Measurements from ENCODE around the gene ZC3H10. TPM values are rescaled to one million over a fixed set of nuclear protein-coding genes. Genes with fewer than 3 reads are reported as not detected.
"Not testable (repeated sequence)": the region's sequence is repeated elsewhere in the genome, so short reads cannot be mapped to it uniquely, and the experiment has no call there.

Gene ZC3H10
- total RNA-seq, 2 donors from 2014 or later, result 3.5 to 6.1 TPM

- Histone ChIP-seq H3K27ac (no peak overlapping the region), H3K4me1 (peaks cover 12% of the 10 kb centered on the region), H3K4me3 (no peak overlapping the region), H3K36me3 (no peaks in the 10 kb centered on the region), H3K9me3 (no peaks in the 10 kb centered on the region), H3K9ac (ENCODE audit: low read depth in 2 of 2, low read length in 2 of 2) (peak overlapping the region in 1 of 2 donors; percentile 9), H3K27me3 (no peaks in the 10 kb centered on the region)
- DNase-seq, result no peak
- TF ChIP-seq, protein P1, sequence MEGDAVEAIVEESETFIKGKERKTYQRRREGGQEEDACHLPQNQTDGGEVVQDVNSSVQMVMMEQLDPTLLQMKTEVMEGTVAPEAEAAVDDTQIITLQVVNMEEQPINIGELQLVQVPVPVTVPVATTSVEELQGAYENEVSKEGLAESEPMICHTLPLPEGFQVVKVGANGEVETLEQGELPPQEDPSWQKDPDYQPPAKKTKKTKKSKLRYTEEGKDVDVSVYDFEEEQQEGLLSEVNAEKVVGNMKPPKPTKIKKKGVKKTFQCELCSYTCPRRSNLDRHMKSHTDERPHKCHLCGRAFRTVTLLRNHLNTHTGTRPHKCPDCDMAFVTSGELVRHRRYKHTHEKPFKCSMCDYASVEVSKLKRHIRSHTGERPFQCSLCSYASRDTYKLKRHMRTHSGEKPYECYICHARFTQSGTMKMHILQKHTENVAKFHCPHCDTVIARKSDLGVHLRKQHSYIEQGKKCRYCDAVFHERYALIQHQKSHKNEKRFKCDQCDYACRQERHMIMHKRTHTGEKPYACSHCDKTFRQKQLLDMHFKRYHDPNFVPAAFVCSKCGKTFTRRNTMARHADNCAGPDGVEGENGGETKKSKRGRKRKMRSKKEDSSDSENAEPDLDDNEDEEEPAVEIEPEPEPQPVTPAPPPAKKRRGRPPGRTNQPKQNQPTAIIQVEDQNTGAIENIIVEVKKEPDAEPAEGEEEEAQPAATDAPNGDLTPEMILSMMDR (IDR thresholded peaks at IDR 0.05), result no peak
- intact Hi-C loops (cut with DNase I), result no loop called here
These were observed 36.2 kb downstream of the ZC3H10 start for GRCh38 chr12:56154246-56154771.

- Histone ChIP-seq H3K9ac (ENCODE audit: low read depth in 2 of 2, low read length in 2 of 2) (no peak overlapping the region), H3K9me3 (no peaks in the 10 kb centered on the region), H3K4me3 (no peak overlapping the region), H3K27me3 (no peaks in the 10 kb centered on the region), H3K36me3 (no peaks in the 10 kb centered on the region), H3K27ac (no peak overlapping the region), H3K4me1 (peaks cover 12% of the 10 kb centered on the region)
- TF ChIP-seq, protein P1 (IDR thresholded peaks at IDR 0.05), result no peak
- DNase-seq, result no peak
- intact Hi-C loops (cut with DNase I), result no loop called here
These were observed 36.8 kb downstream of the ZC3H10 start for GRCh38 chr12:56154818-56155217.

GRCh38 chr12:56155256-56155845 is 37.3 kb downstream of the ZC3H10 start:
- intact Hi-C loops (cut with DNase I), result no loop called here
- H3K27ac ChIP-seq, result no peak overlapping the region
- no peak overlapping the region for H3K4me3 ChIP-seq
- peaks cover 17% of the 10 kb centered on the region for H3K4me1 ChIP-seq
- H3K36me3 ChIP-seq, result no peaks in the 10 kb centered on the region
- H3K9me3 ChIP-seq, result no peaks in the 10 kb centered on the region
- no peak overlapping the region for H3K9ac ChIP-seq (ENCODE audit: low read depth in 2 of 2, low read length in 2 of 2)
- no peak for DNase-seq
- no peaks in the 10 kb centered on the region for H3K27me3 ChIP-seq
- TF ChIP-seq, protein P1 (IDR thresholded peaks at IDR 0.05), result no peak

GRCh38 chr12:56156464-56157200 is 38.6 kb downstream of the ZC3H10 start:
- H3K9me3 ChIP-seq; H3K36me3 ChIP-seq; H3K27me3 ChIP-seq; DNase-seq; intact Hi-C loops (cut with DNase I): not testable (repeated sequence)
- peak overlapping the region in 1 of 2 donors; percentile 100 for H3K9ac ChIP-seq (ENCODE audit: low read depth in 2 of 2, low read length in 2 of 2)
- H3K4me3 ChIP-seq, result peak overlapping the region; percentile 76
- peak overlapping the region; percentile 94 for H3K27ac ChIP-seq
- H3K4me1 ChIP-seq, result peaks cover 10% of the 10 kb centered on the region

GRCh38 chr12:56157201-56158028 is 39.3 kb downstream of the ZC3H10 start:
- TF ChIP-seq, protein P1 (IDR thresholded peaks at IDR 0.05), result peak; percentile 33
- peak overlapping the region; percentile 76 for H3K4me3 ChIP-seq
- peaks cover 13% of the 10 kb centered on the region for H3K36me3 ChIP-seq
- peak overlapping the region; percentile 94 for H3K27ac ChIP-seq
- peak overlapping the region; percentile 61 to 100 for H3K9ac ChIP-seq (ENCODE audit: low read depth in 2 of 2, low read length in 2 of 2)
- H3K27me3 ChIP-seq, result no peaks in the 10 kb centered on the region
- peak; percentile 84 for DNase-seq
- intact Hi-C loops (cut with DNase I), result no loop called here
- H3K4me1 ChIP-seq, result peaks cover 8% of the 10 kb centered on the region
- H3K9me3 ChIP-seq, result no peaks in the 10 kb centered on the region
